SK-N-SH treated with all-trans-retinoic acid at 6 μM for 48 hours (cell line): ENCODE measurements around the gene FBXO31.

ENCODE experiments used
- ISL1 ChIP-seq: fragments of 250-450 bp; sonication (Bioruptor Pico); IDR thresholded peaks from 2 replicates; pipeline ENCODE4 v2.1.2; 2022; ENCODE audit warnings: mild to moderate bottlenecking, moderate library complexity
- TF ChIP-seq, protein P1 (sequence below): fragments of 250-450 bp; sonication (Bioruptor Pico); IDR thresholded peaks from 2 replicates; pipeline ENCODE4 v1.5.0; 2020; ENCODE audit warnings: mild to moderate bottlenecking, moderate library complexity
- TF ChIP-seq, protein P2 (sequence below): fragments of 250-450 bp; sonication (Bioruptor Pico); IDR thresholded peaks from 2 replicates; pipeline ENCODE4 v1.5.1; 2020; ENCODE audit warnings: low read depth, mild to moderate bottlenecking, moderate library complexity

DNA sequence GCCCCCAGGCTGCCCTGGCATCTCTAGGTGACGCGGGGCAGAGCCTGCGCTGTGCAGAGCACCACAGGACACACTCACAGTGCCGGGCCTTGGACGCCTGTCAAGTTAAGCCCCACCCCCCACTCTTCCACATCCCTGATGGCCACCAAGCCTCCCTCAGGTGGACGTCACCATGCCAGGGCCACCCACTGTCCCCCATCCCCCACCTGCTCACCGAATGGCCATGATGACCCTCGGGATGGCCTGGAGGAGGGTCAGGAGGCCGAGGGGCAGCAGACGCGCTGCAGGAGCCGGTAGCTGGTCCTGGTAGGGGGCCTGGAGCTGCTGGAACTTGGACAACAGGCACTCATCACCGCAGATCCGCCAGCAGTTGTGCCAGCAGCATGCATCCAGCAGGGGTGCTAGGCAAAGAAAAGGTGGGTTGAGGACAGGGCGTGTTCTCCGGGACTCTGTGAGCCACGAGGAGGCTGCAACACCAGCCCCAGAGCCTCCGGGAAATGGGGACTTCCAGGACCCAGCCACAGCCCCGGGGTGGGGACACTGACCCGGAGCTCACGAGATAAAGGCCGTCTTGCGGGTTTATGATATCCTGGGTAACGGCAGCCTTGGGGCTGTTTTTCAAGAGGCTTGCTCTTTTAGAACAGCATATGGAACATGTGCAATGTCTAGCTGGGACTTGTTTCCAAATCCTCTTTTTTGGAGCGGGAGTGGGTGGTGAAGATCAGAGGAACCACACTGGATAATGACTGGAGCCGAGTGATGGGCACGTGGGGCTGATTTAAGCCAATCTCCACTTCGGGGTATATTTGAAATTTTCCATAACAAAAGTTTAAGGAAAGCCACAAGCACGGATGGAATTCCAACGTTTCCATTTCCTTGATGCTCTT lies 77.8 kb downstream of the FBXO31 start:
- TF ChIP-seq, protein P1, sequence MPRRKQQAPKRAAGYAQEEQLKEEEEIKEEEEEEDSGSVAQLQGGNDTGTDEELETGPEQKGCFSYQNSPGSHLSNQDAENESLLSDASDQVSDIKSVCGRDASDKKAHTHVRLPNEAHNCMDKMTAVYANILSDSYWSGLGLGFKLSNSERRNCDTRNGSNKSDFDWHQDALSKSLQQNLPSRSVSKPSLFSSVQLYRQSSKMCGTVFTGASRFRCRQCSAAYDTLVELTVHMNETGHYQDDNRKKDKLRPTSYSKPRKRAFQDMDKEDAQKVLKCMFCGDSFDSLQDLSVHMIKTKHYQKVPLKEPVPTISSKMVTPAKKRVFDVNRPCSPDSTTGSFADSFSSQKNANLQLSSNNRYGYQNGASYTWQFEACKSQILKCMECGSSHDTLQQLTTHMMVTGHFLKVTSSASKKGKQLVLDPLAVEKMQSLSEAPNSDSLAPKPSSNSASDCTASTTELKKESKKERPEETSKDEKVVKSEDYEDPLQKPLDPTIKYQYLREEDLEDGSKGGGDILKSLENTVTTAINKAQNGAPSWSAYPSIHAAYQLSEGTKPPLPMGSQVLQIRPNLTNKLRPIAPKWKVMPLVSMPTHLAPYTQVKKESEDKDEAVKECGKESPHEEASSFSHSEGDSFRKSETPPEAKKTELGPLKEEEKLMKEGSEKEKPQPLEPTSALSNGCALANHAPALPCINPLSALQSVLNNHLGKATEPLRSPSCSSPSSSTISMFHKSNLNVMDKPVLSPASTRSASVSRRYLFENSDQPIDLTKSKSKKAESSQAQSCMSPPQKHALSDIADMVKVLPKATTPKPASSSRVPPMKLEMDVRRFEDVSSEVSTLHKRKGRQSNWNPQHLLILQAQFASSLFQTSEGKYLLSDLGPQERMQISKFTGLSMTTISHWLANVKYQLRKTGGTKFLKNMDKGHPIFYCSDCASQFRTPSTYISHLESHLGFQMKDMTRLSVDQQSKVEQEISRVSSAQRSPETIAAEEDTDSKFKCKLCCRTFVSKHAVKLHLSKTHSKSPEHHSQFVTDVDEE (CRISPR knock-in tag): no peak
- TF ChIP-seq, protein P2, sequence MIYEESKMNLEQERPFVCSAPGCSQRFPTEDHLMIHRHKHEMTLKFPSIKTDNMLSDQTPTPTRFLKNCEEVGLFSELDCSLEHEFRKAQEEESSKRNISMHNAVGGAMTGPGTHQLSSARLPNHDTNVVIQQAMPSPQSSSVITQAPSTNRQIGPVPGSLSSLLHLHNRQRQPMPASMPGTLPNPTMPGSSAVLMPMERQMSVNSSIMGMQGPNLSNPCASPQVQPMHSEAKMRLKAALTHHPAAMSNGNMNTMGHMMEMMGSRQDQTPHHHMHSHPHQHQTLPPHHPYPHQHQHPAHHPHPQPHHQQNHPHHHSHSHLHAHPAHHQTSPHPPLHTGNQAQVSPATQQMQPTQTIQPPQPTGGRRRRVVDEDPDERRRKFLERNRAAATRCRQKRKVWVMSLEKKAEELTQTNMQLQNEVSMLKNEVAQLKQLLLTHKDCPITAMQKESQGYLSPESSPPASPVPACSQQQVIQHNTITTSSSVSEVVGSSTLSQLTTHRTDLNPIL (CRISPR knock-in tag): no peak
- TF ChIP-seq ISL1 (CRISPR knock-in tag): no peak
